GM12878 (cell line): Measurements from ENCODE around the gene STX3. TPM values are rescaled to one million over a fixed set of nuclear protein-coding genes. Genes with fewer than 3 reads are reported as not detected.
A peak's percentile ranks its signal among the peaks of the same experiment; 100 is the strongest.

ENCODE experiments used
- ATAC-seq: fragments of 200-7000 bp; cut with Tn5 transposase; 3 replicates; pipeline ENCODE4 v1.9.1; 2020; ENCODE audit warnings: mild to moderate bottlenecking, moderate library complexity
- BruUV-seq: library from RNA; stranded (reverse); fragments of 400-500 nt; replicated peaks from 2 replicates; lab custom pipeline; 2021; lab: Mats Ljungman, UMichigan
- CTCF ChIA-PET: fragments of 300-600 bp; sonication (Branson Sonifier 250); formaldehyde crosslinking; extraction: SDS; loops from one replicate; lab custom pipeline; 2021; ENCODE audit warnings: inconsistent platforms; lab: Yijun Ruan, JAX
- POLR2A ChIA-PET: fragments of 350-600 bp; formaldehyde crosslinking; extraction: SDS; loops from one replicate; lab custom pipeline; 2021; ENCODE audit warnings: inconsistent platforms; lab: Charles Lee
- RAD21 ChIA-PET: fragments of 300-600 bp; sonication (Branson Sonifier 250); formaldehyde crosslinking; loops from one replicate; lab custom pipeline; 2023; ENCODE audit warnings: antibody characterized with exemption; ENCODE audit not compliant: unreplicated experiment; lab: Charles Lee
- SMC1A ChIA-PET: fragments of 300-600 bp; sonication (Branson Sonifier 250); formaldehyde crosslinking; loops from one replicate; lab custom pipeline; 2023; ENCODE audit not compliant: unreplicated experiment, uncharacterized antibody; lab: Charles Lee
- DNase-seq: peaks from one replicate; pipeline ENCODE4 v3.0.0-alpha.2; 2011; ENCODE audit warnings: low read depth, low spot score
- FAIRE-seq: peaks from 3 replicates; lab custom pipeline; 2011; peaks lifted over from hg19 to GRCh38; lab: Jason Lieb, UNC
- H2AFZ ChIP-seq: 2 replicates; pipeline ENCODE4 v1.6.0; 2011; ENCODE audit warnings: low read depth, low read length, control low read depth; ENCODE audit not compliant: control insufficient read depth
- H3K27ac ChIP-seq: 2 replicates; pipeline ENCODE4 v1.5.1; 2011; ENCODE audit warnings: control low read depth; ENCODE audit not compliant: control insufficient read depth, insufficient read depth
- H3K27me3 ChIP-seq, 2 experiments: replicated peaks in 1 of 2; 2 replicates each; pipeline versions ENCODE4 v1.6.0 to v1.6.1; 2011; ENCODE audit warnings: low read length in 1 of 2; ENCODE audit not compliant: control insufficient read depth in 2 of 2, insufficient read depth in 2 of 2
- H3K36me3 ChIP-seq, 2 experiments: 2 replicates each; pipeline ENCODE4 v1.5.1; 2011; ENCODE audit warnings: low read length in 1 of 2; ENCODE audit not compliant: control insufficient read depth in 2 of 2, insufficient read depth in 2 of 2
- H3K4me1 ChIP-seq: 2 replicates; pipeline ENCODE4 v1.6.1; 2011; ENCODE audit warnings: mild to moderate bottlenecking, low read length, moderate library complexity, mixed read lengths; ENCODE audit not compliant: control insufficient read depth, insufficient read depth
- H3K4me2 ChIP-seq: 2 replicates; pipeline ENCODE4 v1.6.0; 2011; ENCODE audit warnings: control low read depth; ENCODE audit not compliant: control insufficient read depth, insufficient read depth
- H3K4me3 ChIP-seq: fragments of 200-600 bp; sonication (generic); 2 replicates; pipeline ENCODE4 v1.5.1; 2016
- H3K79me2 ChIP-seq: 2 replicates; pipeline ENCODE4 v1.6.0; 2011; ENCODE audit warnings: low read length; ENCODE audit not compliant: control insufficient read depth, insufficient read depth
- H3K9ac ChIP-seq: 2 replicates; pipeline ENCODE4 v1.8.0; 2011; ENCODE audit warnings: low read length, control low read depth, mixed read lengths; ENCODE audit not compliant: control insufficient read depth, insufficient read depth
- H3K9me3 ChIP-seq: replicated peaks from 3 replicates; pipeline ENCODE4 v1.5.1; 2011; ENCODE audit warnings: mild to moderate bottlenecking, low read length; ENCODE audit not compliant: control insufficient read depth, insufficient read depth
- H4K20me1 ChIP-seq: 2 replicates; pipeline ENCODE4 v1.6.0; 2011; ENCODE audit not compliant: control insufficient read depth, insufficient read depth
- ATF3 ChIP-seq: IDR thresholded peaks from 2 replicates; pipeline ENCODE4 v1.6.1; 2011; ENCODE audit warnings: low read depth, mild to moderate bottlenecking, low read length, moderate library complexity, borderline replicate concordance; ENCODE audit errors: extremely low read depth
- CBX5 ChIP-seq: sonication (generic); IDR thresholded peaks from 2 replicates; pipeline ENCODE4 v1.6.1; 2016; ENCODE audit warnings: low read depth, moderate library complexity, mild to moderate bottlenecking, inconsistent platforms
- CHD2 ChIP-seq: IDR thresholded peaks from 2 replicates; pipeline ENCODE4 v1.6.1; 2011; ENCODE audit warnings: low read depth, low read length, improper control_type of control experiment, borderline replicate concordance
- DPF2 ChIP-seq: fragments of 450-650 bp; IDR thresholded peaks from 2 replicates; pipeline ENCODE4 v1.6.1; 2017; ENCODE audit warnings: mild to moderate bottlenecking
- FOXK2 ChIP-seq: fragments of 450-650 bp; IDR thresholded peaks from 2 replicates; pipeline ENCODE4 v1.6.1; 2017; ENCODE audit warnings: mild to moderate bottlenecking, moderate library complexity
- GATAD2B ChIP-seq: fragments of 450-650 bp; conservative IDR thresholded peaks from 2 replicates; pipeline ENCODE4 v1.6.1; 2017; ENCODE audit warnings: low read depth, mild to moderate bottlenecking, moderate library complexity
- IKZF1 ChIP-seq: fragments of 450-650 bp; conservative IDR thresholded peaks from 2 replicates; pipeline ENCODE4 v1.6.1; 2017; ENCODE audit warnings: antibody characterized with exemption, mild to moderate bottlenecking
- LARP7 ChIP-seq: fragments of 450-650 bp; IDR thresholded peaks from 2 replicates; pipeline ENCODE4 v1.6.1; 2017; ENCODE audit warnings: mild to moderate bottlenecking
- MYB ChIP-seq: fragments of 150-350 bp; IDR thresholded peaks from 2 replicates; pipeline ENCODE4 v1.6.1; 2014; ENCODE audit warnings: mild to moderate bottlenecking, low read depth, low read length, borderline replicate concordance
- MYC ChIP-seq: IDR thresholded peaks from 2 replicates; pipeline ENCODE4 v1.6.1; 2011; ENCODE audit warnings: mild to moderate bottlenecking, low read length, moderate library complexity, inconsistent platforms; ENCODE audit not compliant: insufficient read depth, insufficient replicate concordance, insufficient read length, severe bottlenecking
- NFIC ChIP-seq: IDR thresholded peaks from 2 replicates; pipeline ENCODE4 v1.6.1; 2012; ENCODE audit warnings: low read depth, mild to moderate bottlenecking, inconsistent platforms, low read length, moderate library complexity
- NR2F1 ChIP-seq: fragments of 450-650 bp; conservative IDR thresholded peaks from 2 replicates; pipeline ENCODE4 v1.6.1; 2017; ENCODE audit warnings: mild to moderate bottlenecking
- POLR2AphosphoS5 ChIP-seq: IDR thresholded peaks from 2 replicates; pipeline ENCODE4 v1.6.1; 2011; ENCODE audit warnings: mild to moderate bottlenecking, low read length, inconsistent platforms
- RELA ChIP-seq: fragments of 450-650 bp; IDR thresholded peaks from 2 replicates; pipeline ENCODE4 v1.8.0; 2014; ENCODE audit warnings: borderline replicate concordance; ENCODE audit not compliant: partially characterized antibody
- SREBF1 ChIP-seq: IDR thresholded peaks from 2 replicates; pipeline ENCODE4 v1.6.1; 2012; ENCODE audit warnings: mild to moderate bottlenecking, low read length
- SUPT20H ChIP-seq: IDR thresholded peaks from 2 replicates; pipeline ENCODE4 v1.6.1; 2011; ENCODE audit warnings: low read depth, mild to moderate bottlenecking, low read length, moderate library complexity, borderline replicate concordance; ENCODE audit not compliant: control insufficient read depth
- TARDBP ChIP-seq: IDR thresholded peaks from 2 replicates; pipeline ENCODE4 v1.6.1; 2016; ENCODE audit warnings: borderline replicate concordance
- TBL1XR1 ChIP-seq: IDR thresholded peaks from 2 replicates; pipeline ENCODE4 v1.6.1; 2012; ENCODE audit warnings: low read depth, low read length, improper control_type of control experiment
- ZNF274 ChIP-seq: IDR thresholded peaks from one replicate; pipeline ENCODE4 v1.8.0; 2011; ENCODE audit not compliant: insufficient read length, insufficient read depth
- ZSCAN29 ChIP-seq: fragments of 450-650 bp; IDR thresholded peaks from 2 replicates; pipeline ENCODE4 v1.6.1; 2017; ENCODE audit warnings: mild to moderate bottlenecking, moderate library complexity
- WGBS: methylation state at CpG from one replicate; pipeline ENCODE4 v1.1.6; 2016; ENCODE audit warnings: low lambda C conversion rate; ENCODE audit not compliant: insufficient replicate concordance, insufficient coverage; ENCODE audit errors: missing lambda C conversion rate; 5-methylcytosine and 5-hydroxymethylcytosine counted together
- in situ Hi-C: fragments of 300-500 bp; cut with MboI; formaldehyde crosslinking; loops from 9 replicates; pipeline ENCODE4 v1.14.3; 2018; ENCODE audit warnings: mixed read lengths
- intact Hi-C: fragments of 100-400 bp; cut with micrococcal nuclease; formaldehyde crosslinking; loops from one replicate; pipeline ENCODE4 v1.14.2; 2022; ENCODE audit not compliant: unreplicated experiment
- polyA plus RNA-seq, 11 experiments: library from polyadenylated mRNA; depleted of rRNA in 4 of 11; unstranded in 6 of 11; stranded (reverse) in 5 of 11; fragments of >200 nt; fragmentation: Nextera tagmentation in 4 of 11; fragmentation: Illumina TruSeq in 1 of 11; extraction: Ambion mirVana in 4 of 11; extraction: Trizol in 1 of 11; gene quantifications; 1 replicate in 1 of 11; 2 replicates in 10 of 11; pipeline versions ENCODE4 v1.2.1 to v1.2.3, GENCODE V29; 2011 to 2016; ENCODE audit warnings: inconsistent platforms in 2 of 11, missing spikeins in 2 of 11, low read depth in 1 of 11
- total RNA-seq, 4 experiments: library from RNA; depleted of rRNA in 3 of 4; stranded (reverse); fragments of >200 nt in 3 of 4; fragmentation: Illumina TruSeq in 1 of 4; extraction: Trizol in 1 of 4; gene quantifications; 2 replicates each; pipeline versions ENCODE4 v1.2.1 to v1.2.3, GENCODE V29; 2013 to 2021
- TF ChIP-seq, protein P1 (sequence below): IDR thresholded peaks from 2 replicates; pipeline ENCODE4 v1.6.1; 2011; ENCODE audit warnings: mild to moderate bottlenecking, low read depth, low read length, moderate library complexity; ENCODE audit not compliant: insufficient replicate concordance

STX3 gene
- total and polyA plus RNA-seq, 10 of the 15 experiments (the other 5 are each of a cell fraction or from before 2014, with no cell fraction given): 0.11 to 2.5 (median 1.1) TPM

DNA sequence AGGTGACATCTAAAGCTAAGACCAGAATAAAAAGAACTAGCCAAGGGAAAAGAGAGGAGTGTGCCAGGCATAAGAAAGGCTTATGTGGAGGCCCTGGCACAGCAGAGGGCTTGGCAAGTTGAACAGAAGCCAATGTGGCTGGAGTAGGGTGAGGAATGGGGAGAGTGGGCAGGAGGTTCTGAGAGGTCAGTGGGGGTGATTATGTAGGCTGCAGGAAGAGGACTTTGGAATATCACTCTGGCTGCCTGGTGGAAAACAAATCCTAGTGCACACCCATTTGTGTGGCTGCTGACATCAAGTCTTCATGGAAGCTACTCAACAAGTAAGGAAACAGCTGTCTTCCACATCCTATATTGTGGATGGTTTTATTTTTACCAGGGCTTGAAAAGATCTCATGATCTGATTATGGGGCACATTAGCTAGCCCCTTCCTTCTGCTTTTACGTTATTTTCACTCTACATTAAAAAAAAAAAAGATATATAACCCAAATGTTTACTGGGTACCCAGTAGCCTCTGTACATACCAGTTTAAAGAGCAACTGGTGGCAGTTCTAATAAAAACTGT is 52.0 kb downstream of the STX3 start (continued):
- TF ChIP-seq, protein P1, sequence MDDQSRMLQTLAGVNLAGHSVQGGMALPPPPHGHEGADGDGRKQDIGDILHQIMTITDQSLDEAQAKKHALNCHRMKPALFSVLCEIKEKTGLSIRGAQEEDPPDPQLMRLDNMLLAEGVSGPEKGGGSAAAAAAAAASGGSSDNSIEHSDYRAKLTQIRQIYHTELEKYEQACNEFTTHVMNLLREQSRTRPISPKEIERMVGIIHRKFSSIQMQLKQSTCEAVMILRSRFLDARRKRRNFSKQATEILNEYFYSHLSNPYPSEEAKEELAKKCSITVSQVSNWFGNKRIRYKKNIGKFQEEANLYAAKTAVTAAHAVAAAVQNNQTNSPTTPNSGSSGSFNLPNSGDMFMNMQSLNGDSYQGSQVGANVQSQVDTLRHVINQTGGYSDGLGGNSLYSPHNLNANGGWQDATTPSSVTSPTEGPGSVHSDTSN: no peak
- TF ChIP-seq LARP7 (no peak), SREBF1 (no peak), TBL1XR1 (no peak)

DNA sequence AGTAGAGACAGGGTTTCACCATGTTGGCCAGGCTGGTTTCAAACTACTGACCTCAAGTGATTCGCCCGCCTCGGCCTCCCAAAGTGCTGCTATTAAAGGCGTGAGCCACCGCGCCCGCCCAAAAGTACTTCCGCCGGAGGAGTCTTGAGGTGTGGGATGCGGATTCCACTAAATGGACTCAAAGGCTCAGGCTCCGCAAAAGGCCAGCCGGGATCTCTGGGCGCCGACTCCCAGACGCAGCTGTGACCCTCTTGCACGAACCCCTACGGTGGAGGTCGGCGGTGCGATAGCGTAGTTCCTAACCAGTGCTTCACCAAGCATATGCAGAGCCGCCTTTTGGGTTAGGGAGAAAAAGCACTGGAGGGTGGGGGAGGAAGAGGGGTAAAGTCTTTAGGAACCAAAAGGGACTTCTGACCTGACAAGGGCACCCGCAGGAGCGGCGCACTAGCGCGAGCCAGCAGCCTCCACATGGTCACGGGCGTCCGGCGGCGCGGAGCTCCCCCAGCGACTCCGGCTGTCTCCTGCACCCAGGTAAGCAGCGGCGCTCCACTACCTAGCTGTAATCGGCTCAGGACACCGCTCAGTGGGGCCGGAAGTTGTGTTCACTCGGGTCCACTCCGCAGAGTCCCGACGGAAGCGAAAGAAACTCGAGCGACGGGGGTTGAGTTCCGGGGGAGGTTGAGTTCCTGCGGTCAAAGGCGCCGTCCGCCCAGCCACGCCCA is 55.2 kb downstream of the STX3 start, which contains the start of gene MRPL16:
Gene MRPL16 (minus strand): TSS at position 590 of the 722 bp plus-strand sequence. CDS start 120 bp downstream, at position 470.
- BruUV-seq: no TSS peak
- Histone ChIP-seq H2AFZ (peak within 1 kb of the TSS; percentile 97), H3K4me3 (peak within 1 kb of the TSS; percentile 87), H3K4me2 (peak within 1 kb of the TSS; percentile 78), H3K27me3 (no peaks in the 10 kb centered on the region), H3K4me1 (no peaks in the 10 kb centered on the region; the same call in 1 of the 2 replicates), H3K36me3 (peaks cover 1 to 16% of the 10 kb centered on the region in 2 experiments), H3K79me2 (peaks cover 12% of the 10 kb centered on the region), H3K9me3 (no peaks in the 10 kb centered on the region), H3K9ac (peak within 1 kb of the TSS; percentile 90), H3K27ac (peak within 1 kb of the TSS; percentile 67), H4K20me1 (no peaks in the 10 kb centered on the region)
- ATAC-seq (peak; percentile 99), FAIRE-seq (peak; percentile 89), DNase-seq (peak; percentile 69)
- RAD21 ChIA-PET: interaction anchor here (1.7 kb wide), 1 partner anchor 55 kb away, joined by 5 read pairs; the partner anchor contains the start of gene STX3
- CTCF ChIA-PET: interaction anchor here (1.1 to 3.0 kb wide), 5 partner anchors 9 to 336 kb away, joined by 3 to 17 read pairs (median 4); partner anchors contain the start of gene STX3
- SMC1A ChIA-PET: interaction anchor here (2.4 to 3.1 kb wide), 2 partner anchors 56 to 441 kb away, joined by 8 to 18 read pairs; partner anchors contain the start of gene STX3
- POLR2A ChIA-PET: interaction anchor here (0.6 to 1.5 kb wide), 3 partner anchors 13 to 273 kb away, joined by 3 to 4 read pairs (median 4); partner anchors contain the start of gene OSBP
- WGBS: 2% methylated on average over 41 of the region's 54 CpGs
- intact Hi-C loops (loop anchor here (2.0 to 5.0 kb wide), 3 partner anchors 56 to 253 kb away; partner anchors contain the start of genes PATL1 and STX3), in situ Hi-C loops (no loop called here)
- TF ChIP-seq POLR2AphosphoS5 (peak; percentile 83), NFIC (no peak), GATAD2B (peak; percentile 63), MYB (no peak), ZSCAN29 (0 out of 2 replicates have a peak, but pooled peaks have one; percentile 52), CHD2 (peak; percentile 35; the same call in 1 of the 2 replicates), ATF3 (no peak), DPF2 (peak; percentile 60; the same call in 1 of the 2 replicates), SUPT20H (no peak), NR2F1 (peak; percentile 57), CBX5 (peak; percentile 92; the same call in 1 of the 2 replicates), ZNF274 (no peak), TARDBP (peak; percentile 79; the same call in 1 of the 2 replicates), RELA (peak; percentile 87), MYC (no peak), FOXK2 (peak; percentile 50), IKZF1 (peak; percentile 83)
